Measurements from ENCODE around the gene COX11.

COX11 gene

DNA sequence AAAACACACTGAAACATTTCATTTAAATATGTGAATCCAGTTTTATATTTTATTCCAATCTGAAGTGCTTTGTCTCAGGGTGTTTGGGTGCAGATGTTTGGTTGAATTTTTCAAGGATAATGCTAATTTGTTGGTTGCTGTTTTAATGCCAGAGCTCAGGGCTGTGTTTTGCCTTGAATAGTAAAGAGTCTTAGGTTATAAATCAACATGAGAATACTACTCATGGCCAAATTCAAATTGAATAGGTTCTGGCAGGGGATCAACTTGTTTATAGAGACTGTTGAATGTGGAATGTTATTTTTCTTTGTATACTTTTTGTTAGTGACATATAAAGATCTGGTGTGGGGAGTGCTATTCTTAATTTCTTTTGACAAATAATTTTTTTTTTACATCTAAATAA, 49.0 kb downstream of the COX11 start:
- no peak for DNase-seq (ENCODE audit: low read depth)
- TF ChIP-seq, protein P1, sequence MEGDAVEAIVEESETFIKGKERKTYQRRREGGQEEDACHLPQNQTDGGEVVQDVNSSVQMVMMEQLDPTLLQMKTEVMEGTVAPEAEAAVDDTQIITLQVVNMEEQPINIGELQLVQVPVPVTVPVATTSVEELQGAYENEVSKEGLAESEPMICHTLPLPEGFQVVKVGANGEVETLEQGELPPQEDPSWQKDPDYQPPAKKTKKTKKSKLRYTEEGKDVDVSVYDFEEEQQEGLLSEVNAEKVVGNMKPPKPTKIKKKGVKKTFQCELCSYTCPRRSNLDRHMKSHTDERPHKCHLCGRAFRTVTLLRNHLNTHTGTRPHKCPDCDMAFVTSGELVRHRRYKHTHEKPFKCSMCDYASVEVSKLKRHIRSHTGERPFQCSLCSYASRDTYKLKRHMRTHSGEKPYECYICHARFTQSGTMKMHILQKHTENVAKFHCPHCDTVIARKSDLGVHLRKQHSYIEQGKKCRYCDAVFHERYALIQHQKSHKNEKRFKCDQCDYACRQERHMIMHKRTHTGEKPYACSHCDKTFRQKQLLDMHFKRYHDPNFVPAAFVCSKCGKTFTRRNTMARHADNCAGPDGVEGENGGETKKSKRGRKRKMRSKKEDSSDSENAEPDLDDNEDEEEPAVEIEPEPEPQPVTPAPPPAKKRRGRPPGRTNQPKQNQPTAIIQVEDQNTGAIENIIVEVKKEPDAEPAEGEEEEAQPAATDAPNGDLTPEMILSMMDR (IDR thresholded peaks at IDR 0.05; ENCODE audit: insufficient read depth, low read depth, low read length, missing control alignments) = no peak
- no peak overlapping the region for H3K4me3 ChIP-seq (ENCODE audit: low read length)

DNA sequence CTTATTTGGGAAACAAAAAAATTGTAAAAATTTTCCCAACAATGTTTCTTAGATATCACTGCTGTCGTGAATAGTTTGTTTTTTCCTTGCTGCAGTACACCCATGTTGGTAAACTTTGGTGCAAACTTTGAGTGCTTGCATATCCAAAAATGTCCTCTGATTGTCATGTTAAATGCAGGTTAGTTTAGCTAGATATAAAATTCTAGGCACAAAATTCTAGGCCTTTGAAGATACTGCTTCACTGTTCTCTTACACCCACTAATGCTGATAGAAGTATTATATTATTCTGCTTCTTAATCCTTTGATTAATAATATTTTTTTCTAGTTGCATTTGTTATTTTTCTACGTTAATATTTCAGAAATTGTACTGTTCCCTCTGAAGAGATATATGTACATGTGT, 51.7 kb downstream of the COX11 start:
- no peak for DNase-seq (ENCODE audit: low read depth)
- TF ChIP-seq, protein P1 (IDR thresholded peaks at IDR 0.05; ENCODE audit: insufficient read depth, low read depth, low read length, missing control alignments) = no peak
- no peak overlapping the region for H3K4me3 ChIP-seq (ENCODE audit: low read length)
